GM19463 (cell line): ENCODE measurements around the gene GCK.

Experiments used
- ATAC-seq: cut with Tn5 transposase; IDR thresholded peaks from one replicate; pipeline ENCODE4 v1.9.1; 2021; ENCODE audit warnings: mild to moderate bottlenecking, moderate library complexity; ENCODE audit not compliant: unreplicated experiment

GCK gene

DNA sequence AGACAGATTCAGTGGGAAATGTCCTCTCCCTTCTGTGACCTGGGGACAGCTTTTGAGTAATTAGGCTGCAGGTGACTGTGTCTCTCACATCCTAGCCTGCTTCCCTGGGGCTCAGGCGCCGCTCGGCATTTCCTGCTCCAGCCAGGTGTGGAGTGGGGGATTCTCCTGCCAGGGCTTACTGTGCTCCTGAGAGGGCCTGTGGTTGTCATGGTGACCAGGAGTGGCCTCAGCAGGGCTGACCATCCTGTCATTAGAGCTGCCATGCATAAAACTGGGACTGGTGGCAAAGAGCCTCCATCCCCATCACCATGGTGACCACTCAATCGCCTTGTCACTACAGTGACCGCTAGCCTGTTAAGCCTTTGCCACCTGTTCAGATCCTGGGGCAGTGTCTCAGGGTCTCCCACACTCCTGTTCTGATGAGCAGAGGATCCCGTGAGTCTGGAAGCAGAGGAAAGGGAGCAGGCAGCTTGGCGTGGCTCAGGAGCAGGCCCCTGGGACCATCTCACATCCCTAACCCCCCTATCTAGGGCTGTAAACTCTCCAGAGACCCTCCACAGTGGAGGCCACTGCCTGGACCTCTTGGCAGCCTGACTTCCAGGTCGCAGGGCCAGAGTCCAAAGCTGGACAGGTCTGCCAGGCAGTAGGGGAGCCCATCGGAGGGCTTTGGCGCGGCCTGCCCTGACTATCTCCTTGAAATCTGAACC lies at the start of gene GCK:
GCK (minus strand) TSS at position 154 of the 707 bp plus-strand sequence. CDS start 486 bp downstream, outside the sequence.
- ATAC-seq: no peak

DNA sequence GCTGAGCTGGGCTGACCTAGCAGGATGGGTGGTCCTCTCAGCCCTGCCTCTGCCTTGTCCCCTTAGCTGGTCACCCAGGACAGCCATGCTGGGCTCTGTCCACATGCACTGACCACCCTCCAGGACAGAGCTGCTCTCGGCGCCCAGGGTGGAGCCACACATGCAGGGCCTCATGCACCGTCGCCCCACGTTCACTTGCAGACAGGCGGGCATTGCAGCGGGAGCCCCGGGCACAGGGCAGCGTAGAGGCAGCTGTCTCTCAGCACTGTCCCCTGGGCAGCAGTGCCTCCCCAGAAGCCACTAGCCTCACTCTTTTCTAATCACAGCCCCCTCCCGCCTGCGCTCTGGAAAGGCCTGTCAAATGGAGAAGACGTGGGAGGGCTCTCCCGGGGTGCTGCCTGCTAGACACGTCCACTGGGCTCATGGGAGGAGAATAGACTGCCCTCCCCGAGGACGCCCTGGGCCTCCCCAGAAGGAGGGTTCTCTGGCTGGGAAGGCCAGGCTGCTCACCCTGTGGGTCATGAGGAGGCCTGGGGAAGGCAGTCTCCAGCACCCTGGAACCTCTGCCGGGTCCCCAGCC lies 49.0 kb upstream of the GCK start:
- no peak for ATAC-seq

DNA sequence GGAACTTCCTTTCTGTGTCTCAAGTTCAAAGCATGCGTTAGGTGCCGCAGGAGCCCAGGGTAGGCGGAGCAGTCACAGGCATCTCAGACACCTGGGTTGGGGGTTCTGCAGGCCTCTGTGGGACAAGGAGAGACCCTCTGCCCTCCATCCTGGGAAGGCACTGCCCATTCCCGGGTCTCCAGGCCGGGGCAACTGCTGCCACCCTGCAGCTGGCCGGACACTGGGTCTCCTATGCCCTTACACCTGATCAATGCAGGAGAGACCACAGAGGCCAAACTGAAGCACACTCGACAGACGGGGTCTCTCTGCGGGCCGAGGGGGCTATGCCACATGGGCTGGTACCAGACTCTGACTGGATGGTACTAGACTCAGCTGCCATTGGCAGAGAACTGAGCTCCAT lies 48.5 kb upstream of the GCK start:
- ATAC-seq: no peak

DNA sequence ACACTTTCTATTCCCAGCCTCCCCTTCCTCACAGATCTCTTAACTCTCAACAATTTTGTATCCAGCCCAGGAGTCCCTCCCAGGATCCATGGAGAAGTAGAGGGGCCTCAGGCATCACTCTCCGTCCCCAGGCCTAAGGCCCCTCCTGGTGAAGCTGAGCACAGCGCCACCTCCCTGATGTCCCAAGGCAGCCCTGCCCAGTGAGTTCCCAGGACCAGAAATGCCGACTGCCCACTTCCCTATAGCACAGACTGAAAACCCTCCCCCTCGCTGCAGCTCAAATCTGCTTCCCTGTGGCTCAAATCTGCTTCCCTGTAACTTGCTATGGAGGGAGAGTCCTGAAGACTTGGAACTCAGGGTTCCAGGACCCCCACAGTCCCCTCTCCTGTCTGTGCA lies 47.1 kb upstream of the GCK start:
- ATAC-seq: no peak

DNA sequence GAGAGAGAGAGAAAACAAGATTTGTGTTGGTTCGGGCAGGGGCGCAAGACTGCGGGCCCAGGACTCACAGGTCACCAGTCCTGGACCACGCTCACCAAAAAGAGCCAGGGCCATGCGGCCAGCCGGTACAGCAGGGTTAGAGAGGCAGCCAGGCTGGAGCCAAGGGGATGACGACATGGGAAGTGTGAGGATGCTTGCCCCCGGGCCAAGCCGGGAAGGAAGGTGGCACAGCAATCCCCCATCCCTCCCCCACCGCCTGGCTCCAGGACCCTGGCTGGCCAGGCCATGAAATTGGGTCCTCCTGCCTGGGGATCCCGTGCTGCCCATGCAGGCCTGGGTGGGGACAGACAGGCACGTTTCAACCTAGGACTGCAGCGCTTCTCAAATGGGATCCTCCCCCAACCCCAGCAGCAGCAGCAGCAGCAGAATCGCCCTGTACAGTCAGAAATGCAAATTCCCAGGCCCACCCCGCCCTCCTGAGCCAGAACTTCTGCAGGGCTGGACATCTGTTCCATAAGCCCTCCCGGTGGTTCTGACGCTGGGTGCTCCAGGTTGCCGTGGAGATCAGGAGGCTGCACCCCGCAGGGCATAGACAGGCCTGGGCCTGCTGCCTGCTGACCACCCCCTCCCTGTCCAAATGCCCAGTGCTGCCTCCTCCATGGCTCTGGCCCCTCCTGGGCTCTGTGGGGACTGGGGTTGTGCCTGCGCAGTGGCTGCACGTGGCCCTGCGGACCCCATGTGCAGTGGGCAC lies 46.5 kb upstream of the GCK start:
- ATAC-seq: no peak

DNA sequence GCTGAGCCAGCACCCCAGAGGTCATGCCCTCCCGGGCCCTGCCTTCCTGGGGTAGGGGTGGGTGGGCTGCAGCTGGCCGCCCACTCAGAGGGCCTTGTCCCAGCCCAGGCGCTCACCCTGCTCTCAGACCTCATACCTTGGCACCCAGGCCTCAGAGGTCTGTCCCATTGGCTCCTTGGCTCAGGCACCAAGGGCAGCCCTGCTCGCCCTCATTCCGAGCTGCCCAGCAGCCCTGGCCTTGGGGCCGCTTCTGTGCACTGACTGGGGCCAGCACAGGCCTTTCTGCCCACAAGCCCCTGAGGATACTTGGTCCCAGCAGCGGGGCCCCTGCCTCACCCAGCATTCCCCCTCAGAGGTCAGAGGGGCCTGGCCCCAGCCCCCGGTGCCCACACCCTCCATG lies 45.8 kb upstream of the GCK start:
- ATAC-seq: no peak

DNA sequence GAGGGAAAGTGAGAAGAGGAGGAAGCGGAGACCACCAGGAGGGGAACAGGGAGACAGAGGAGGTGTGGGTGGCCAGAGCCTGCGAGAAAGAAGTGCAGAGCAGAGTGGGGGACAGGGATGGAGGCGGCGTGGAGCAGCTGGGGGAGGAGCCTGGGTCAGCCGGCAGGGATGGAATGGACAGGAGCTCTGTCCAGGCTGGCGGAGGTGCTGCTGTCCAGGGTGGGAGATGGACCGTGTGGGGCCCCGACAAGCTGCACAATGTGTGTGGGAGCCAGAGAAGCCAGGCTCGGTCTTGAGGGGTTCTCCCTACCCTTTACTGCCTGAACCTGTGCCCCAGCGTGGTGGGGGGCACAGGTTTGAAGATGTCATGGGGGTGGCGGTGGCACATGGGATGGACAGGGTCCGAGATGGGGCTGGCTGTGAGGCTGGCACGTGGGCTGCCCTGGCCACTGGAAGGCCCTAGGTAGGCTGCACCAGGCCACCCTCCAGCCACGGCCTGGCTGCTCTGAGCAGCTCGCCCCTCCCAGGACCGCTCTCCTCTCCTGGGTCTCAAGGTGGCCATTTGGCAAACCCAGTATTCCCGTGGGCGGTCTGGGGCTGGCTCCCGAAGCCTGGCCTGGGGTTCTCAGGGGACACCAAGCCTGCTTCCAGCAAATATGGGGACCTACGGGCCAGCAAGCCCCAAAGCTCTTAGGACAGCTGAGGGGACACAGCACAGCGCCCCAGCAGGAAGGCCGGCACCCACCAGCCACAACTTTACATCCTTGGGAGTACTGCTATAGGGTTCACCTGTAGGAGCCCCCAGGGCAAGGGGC lies 43.9 kb upstream of the GCK start:
- ATAC-seq: no peak

DNA sequence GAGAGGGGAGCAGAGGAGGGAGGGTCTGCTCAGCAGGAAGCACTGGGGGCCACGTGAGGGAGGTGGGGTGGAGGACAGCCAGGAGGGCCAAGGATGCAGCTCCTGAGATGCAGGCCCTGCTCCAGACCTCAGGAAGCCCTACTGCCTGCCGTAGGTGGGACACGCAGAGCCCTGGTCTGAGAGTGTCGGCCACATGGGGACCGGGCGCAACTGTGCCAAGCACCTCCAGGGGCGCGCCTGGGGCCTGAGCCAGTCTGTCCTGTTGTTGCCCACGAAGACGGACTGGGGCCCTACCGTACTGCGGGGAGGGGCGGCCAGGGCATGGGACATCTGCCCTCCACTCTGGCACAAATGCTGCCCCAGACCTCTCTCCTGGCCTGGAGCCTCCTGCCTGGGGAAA lies 43.2 kb upstream of the GCK start:
- no peak for ATAC-seq

DNA sequence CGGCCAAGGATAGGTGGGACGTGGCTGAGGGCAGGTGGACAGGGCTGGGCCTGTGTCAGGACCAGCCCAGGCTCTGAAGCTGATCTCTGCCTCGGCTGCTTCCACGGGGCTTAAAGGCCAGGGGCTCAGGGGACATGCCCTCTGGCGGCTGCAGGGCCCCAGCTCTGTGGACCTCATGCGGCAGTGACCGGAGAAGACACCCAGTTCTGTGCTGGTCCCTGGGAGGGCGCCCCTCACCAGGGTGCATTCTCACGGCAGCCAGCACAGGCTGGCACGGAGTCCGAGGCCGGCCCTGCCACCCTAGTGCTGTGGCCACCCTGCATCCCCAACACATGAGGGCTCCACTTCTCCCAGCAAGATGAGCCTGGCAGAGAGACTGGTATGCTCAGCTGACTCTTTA lies 41.8 kb upstream of the GCK start:
- ATAC-seq: no peak

DNA sequence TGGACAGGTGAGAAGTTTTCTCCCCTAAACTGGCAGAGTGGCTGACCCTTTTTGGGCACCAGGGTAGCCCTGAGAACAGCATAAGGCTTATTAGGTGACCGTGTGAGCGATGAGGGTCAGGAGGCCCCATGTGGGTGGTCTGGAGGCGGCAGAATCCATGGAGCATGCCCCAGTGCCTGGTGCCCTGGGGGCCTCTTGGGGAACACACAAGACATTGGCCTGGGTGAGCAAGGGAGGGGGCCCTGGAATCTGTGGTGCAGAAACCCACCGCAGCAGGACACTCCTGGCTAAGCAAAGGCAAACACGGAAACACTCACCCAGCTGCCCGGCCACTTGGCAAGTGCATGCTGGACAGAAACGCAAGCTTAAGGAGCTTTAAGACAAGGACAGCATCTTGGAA lies 41.0 kb upstream of the GCK start:
- ATAC-seq: no peak

DNA sequence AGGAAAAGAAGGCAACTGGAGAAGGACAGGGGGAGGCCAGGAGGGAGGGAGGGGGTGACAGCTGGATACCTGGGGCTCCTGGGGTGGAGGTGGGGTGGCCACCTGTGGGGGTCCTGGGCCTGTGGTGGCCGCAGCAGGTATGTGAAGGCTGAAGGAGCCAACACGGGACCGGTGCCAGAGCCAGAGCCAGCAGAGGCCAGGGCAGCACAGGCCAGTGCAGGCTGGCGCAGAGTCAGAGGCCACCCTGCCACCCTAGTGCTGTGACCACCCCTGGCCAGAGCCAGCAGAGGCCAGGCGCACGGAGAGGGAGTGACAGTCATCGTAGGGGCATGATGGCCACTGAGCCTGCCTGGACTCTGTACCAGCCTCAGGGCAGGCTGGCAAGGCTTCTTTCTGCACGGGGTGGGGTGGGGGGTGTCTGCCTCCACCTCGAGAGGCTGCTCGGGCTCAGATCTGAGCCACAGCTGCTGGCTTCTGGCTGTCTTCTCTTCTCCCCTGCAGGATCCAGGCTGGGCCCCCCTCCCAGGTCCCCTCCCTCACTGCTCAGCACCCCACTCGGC lies 40.4 kb upstream of the GCK start:
- no peak for ATAC-seq

DNA sequence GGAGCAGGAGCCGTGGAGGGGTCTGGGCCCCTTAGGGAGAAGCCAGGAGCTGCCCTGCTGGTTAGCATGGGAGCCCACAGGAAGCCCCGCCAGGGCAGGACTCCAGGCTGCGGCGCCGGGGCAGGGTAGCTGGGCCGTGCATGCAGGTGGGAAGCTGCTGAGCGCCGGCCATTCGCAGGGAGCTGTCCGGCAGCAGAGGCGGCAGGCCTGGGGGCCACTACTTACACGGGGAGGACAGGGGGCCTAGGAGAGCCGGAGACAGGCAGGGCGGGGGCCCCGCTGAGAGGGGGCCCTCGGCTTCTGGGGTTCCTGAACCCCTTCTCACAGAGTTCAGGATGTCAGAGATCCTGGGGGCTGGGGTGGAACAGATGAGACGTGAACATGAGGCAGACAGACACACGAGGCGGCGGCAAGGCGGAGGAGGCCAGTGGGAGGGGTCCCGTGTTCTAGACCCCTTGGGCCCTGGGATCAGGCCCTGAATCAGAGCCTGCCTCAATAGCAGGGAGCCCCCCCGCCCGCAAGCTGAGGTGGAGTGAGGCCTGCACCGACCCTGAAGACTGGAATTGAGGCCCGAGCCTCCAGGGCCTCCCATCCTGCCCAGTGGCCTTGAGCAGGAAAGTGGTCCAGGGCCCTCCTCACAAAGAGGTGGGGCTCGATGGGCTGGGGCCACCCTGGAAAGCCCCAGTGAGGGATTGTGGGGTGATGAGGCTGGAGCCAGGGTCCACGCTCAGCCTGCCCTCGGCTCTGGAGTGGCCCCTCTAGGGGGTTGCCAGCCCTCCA lies 39.5 kb upstream of the GCK start:
- ATAC-seq: no peak

DNA sequence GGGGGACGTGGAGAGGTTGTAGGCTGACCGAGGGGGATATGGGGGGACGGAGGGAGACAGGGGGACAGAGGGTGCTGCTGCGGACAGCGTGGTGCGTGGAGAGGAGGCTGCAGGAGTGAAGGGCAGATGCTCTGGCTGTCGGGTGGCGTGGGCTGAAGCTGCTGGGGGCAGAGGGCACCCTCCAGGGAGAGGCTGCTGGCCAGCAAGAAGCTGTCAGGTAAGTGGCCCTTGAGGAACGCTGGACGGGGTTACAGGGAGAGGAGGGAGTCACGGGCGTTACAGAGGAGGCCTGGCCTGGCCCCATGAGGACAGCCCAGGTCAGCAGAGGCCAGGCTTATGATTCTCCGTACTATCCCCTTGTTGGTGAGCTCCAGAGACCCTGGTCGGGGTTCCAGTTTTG lies 38.7 kb upstream of the GCK start:
- ATAC-seq: no peak

DNA sequence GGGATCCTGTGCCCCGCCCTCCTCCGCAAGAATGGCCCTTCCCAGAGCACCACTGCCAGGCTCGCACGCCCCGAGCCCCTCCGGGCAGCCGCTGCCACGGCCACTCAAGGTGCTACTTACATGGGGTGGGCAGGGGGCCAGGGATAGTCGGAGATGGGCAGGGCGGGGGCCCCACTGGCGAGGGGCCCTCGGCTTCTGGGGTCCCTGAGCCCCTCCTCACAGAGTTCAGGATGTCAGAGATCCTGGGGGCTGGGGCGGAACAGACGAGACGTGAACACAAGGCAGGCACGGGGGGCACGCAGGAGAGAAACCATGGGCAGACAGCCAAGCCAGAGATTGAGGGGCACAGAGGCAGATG lies 37.1 kb upstream of the GCK start:
- ATAC-seq: no peak

DNA sequence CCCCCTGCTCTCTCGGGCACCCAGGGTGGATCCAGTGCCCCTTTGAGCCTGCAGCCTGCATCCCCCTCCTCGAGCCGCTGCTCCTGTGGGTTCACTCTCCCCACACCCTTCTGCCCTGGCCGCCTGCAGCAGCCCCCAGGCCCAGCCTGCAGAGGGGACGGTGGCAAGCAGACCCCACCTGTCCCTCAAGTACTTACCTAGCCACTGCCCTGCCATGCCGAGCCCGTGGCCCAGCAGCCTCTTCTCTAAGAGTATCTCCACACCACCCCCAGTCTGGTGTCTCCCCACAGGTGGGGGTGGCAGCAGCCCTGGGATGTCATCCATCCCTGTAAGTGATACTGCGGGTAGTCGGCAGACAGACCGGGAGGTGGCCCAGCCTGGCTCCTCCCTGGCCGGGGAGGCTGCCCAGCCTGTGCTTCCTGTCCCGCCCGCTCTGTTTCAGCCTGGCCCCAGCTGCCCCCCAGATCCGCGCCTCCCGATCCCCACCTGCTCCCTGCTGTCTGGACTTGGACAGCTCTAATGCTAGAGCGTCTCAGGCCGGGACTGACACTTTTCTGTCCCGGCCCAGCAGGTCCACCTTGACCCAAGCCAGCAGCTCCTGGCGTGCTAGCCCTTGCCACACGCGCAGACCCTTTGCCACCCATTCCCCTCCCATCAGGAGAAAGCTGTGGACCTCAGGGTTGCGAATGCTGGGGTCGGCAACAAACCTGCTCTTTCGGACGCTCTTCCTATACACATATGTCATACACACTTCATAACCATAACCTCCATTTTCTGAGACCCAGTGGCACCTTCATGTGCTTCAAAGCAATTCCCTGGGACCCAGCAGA lies 36.5 kb upstream of the GCK start:
- no peak for ATAC-seq

DNA sequence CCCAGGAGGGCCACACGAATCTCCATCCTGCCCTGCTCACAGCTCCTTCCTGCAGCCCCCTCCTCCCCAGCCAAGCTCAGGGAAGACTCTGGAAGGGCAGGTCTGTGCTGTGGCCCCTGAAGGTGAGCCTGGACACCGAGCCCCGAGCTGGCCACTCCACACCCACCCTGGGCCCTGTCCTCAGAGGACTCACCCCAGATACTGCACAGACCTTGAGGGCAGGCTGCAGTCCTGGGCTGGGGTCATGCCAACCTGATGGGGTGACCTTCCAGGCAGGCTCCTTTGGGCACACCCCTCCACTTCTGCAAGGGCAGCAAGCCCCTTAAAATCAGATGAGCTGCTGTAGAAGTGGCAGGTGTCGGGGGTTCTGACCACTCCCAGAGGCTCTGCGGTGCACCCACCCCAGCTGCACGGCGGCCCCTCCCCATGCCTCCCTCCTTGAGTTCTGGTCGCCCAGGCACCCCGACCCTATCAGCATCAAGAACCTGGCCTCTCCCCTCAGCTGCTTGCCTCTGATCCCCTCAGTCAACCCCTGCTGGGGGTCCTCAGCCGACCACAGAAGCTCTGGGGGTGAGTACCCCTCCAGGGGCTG lies 35.8 kb upstream of the GCK start:
- no peak for ATAC-seq

DNA sequence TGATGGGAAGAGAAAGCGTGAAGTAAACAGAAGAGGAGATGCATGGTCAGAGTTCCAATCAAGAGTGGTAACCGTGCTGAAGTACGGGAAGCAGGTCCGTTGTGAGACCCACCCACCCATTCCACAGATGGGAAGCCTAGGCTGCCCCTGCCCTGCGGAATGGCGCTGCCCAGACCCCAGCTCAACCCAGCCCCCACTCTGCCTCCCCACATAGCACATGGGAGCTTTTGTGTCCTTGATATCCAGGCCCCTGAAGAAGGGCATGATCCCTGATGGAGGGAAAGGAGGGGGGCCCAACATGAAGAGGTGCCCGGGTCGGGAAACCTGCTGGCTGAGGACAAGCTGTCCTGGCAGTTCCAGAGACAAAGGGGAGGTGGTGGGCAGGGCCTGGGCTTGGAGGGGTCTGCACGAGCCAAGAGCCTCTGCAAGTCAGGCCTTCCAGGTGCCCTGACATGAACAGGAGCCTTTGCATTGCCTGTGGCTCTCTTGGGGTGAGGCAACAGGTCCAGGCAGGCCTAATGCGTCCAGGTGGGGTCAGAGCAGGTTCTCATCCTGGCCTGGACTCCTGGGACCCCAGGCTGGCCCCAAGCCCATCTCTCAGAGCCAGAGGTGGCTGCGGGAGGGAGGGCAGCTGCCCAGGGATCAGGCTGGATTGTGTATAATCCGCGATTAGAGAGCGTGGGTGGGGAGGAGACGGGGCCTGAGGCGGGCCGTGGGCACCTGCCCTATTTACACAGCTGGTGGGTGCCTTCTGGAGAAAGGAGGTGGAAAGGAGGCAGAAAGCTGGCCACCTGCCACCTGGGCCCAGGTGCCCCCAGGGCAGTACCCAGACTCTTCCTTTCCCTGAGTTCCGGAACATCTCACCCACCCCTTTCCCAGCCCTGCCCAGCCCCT lies 35.1 kb upstream of the GCK start:
- no peak for ATAC-seq
